HepG2 (cell line): ENCODE results near the gene MAPK8IP3. TPM values are rescaled to one million over a fixed set of nuclear protein-coding genes. Genes with fewer than 3 reads are reported as not detected.

ENCODE experiments used
- CSRNP1 ChIP-seq: sonication (generic); formaldehyde crosslinking; IDR thresholded peaks from 2 replicates; pipeline ENCODE4 v1.8.1; 2023; ENCODE audit warnings: mild to moderate bottlenecking, missing genetic modification reagents
- MAF1 ChIP-seq: sonication (generic); formaldehyde crosslinking; IDR thresholded peaks from 2 replicates; pipeline ENCODE4 v1.5.0; 2020; ENCODE audit warnings: missing genetic modification reagents, borderline replicate concordance
- NFKBIZ ChIP-seq: IDR thresholded peaks from 2 replicates; pipeline ENCODE4 v1.6.1; 2018; ENCODE audit warnings: missing genetic modification reagents, missing compliant biosample characterization
- PRMT3 ChIP-seq: sonication (generic); formaldehyde crosslinking; IDR thresholded peaks from 2 replicates; pipeline ENCODE4 v1.8.1; 2022; ENCODE audit warnings: low read depth, mild to moderate bottlenecking, moderate library complexity, missing genetic modification reagents, borderline replicate concordance
- RXRA ChIP-seq: sonication (generic); formaldehyde crosslinking; IDR thresholded peaks from 2 replicates; pipeline ENCODE4 v1.5.1; 2020; ENCODE audit warnings: missing genetic modification reagents
- USF2 ChIP-seq, 2 experiments: sonication (generic) in 1 of 2; formaldehyde crosslinking in 1 of 2; IDR thresholded peaks; 2 replicates each; pipeline versions ENCODE4 v1.5.1 to v1.6.1; 2011 to 2020; ENCODE audit warnings: borderline replicate concordance in 1 of 2, low read depth in 1 of 2, low read length in 1 of 2, mild to moderate bottlenecking in 1 of 2, missing genetic modification reagents in 1 of 2, moderate library complexity in 1 of 2
- ZNF142 ChIP-seq: sonication (generic); formaldehyde crosslinking; IDR thresholded peaks from 2 replicates; pipeline ENCODE4 v1.4.0; 2020; ENCODE audit warnings: missing genetic modification reagents
- ZNF280D ChIP-seq: sonication (generic); formaldehyde crosslinking; IDR thresholded peaks from 2 replicates; pipeline ENCODE4 v1.5.1; 2020; ENCODE audit warnings: mild to moderate bottlenecking, missing genetic modification reagents
- ZNF574 ChIP-seq: sonication (generic); formaldehyde crosslinking; IDR thresholded peaks from 2 replicates; pipeline ENCODE4 v1.4.0; 2020; ENCODE audit warnings: missing genetic modification reagents
- ZSCAN31 ChIP-seq: sonication (generic); formaldehyde crosslinking; IDR thresholded peaks from 2 replicates; pipeline ENCODE4 v1.5.0; 2020; ENCODE audit warnings: low read depth, mild to moderate bottlenecking, missing genetic modification reagents
- polyA plus RNA-seq, 8 experiments: library from polyadenylated mRNA; depleted of rRNA in 3 of 8; stranded (reverse) in 7 of 8; unstranded in 1 of 8; fragments of >200 nt; fragmentation: Illumina TruSeq in 4 of 8; extraction: Trizol in 4 of 8; gene quantifications; 2 replicates each; pipeline versions ENCODE4 v1.2.1 to v1.2.3, GENCODE V29; 2011 to 2016; ENCODE audit warnings: low read depth in 4 of 8, missing spikeins in 1 of 8, mixed read lengths in 1 of 8; ENCODE audit not compliant: insufficient read depth in 1 of 8
- total RNA-seq, 5 experiments: library from RNA; depleted of rRNA; stranded (reverse); fragments of >200 nt; fragmentation: Illumina TruSeq; extraction: Trizol; gene quantifications; 2 replicates each; pipeline ENCODE4 v1.2.3, GENCODE V29; 2016; ENCODE audit warnings: low read depth in 1 of 5

MAPK8IP3 gene
- total and polyA plus RNA-seq, 2 of the 13 experiments (the other 11 are each of a cell fraction or from before 2014, with no cell fraction given): 25.1 to 41.7 TPM

GRCh38 chr16:1705688-1706385 is at the start of gene MAPK8IP3 (continued):
- TF ChIP-seq ZNF142 (CRISPR knock-in tag) (no peak), ZNF280D (CRISPR knock-in tag) (no peak), RXRA (CRISPR knock-in tag) (0 out of 2 replicates have a peak, but pooled peaks have one; percentile 0), ZNF574 (CRISPR knock-in tag) (peak; percentile 95), NFKBIZ (CRISPR knock-in tag) (no peak), PRMT3 (CRISPR knock-in tag) (no peak; the same call in 1 of the 2 replicates), CSRNP1 (CRISPR knock-in tag) (peak; percentile 22; the same call in 1 of the 2 replicates), USF2 (IDR thresholded peaks at IDR 0.05; ENCODE audit: low read depth, low read length) (no peak), USF2 (CRISPR knock-in tag; IDR thresholded peaks at IDR 0.05; ENCODE audit: borderline replicate concordance) (no peak), ZSCAN31 (peak; percentile 96), MAF1 (CRISPR knock-in tag) (peak; percentile 94)
